Activated effector memory CD4-positive, alpha-beta T cell treated with Interleukin-2 at 50 U/mL for 16 hours (primary cell): ENCODE measurements around the gene SCN7A.
"Not testable (repeated sequence)": the region's sequence is repeated elsewhere in the genome, so short reads cannot be mapped to it uniquely, and the experiment has no call there.

ENCODE experiments used
- DNase-seq: peaks from one replicate; pipeline ENCODE4 v3.0.0-alpha.2; 2020

The SCN7A gene

DNA sequence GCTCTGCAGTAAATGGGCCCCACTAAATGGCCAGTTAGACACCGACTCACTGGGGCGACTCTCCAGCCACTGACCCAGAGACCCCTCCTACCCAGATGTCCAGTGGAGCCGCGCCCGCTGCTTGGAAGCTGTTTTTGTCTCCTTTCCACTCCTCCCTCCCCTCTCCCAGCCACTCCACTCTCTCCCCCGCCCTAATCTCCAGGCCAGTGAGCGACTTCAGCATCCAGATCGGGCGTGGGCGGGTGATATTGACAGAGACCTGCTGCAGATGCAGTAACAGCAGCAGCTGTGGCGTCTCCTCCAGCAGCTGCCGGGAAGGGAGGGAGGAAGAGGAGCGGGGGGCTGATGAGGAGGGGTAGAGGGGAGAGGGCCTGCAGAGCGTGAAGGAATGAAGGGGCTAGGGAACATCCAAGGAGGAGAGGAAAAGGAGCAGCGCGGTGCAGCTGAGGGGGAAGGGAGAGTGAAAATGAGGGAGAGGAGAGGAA lies at the start of gene SCN7A:
Gene SCN7A, minus strand, starts transcription at position 110 of the 485 bp plus-strand sequence. CDS start 16,553 bp downstream, outside the sequence.
- no peak for DNase-seq

DNA sequence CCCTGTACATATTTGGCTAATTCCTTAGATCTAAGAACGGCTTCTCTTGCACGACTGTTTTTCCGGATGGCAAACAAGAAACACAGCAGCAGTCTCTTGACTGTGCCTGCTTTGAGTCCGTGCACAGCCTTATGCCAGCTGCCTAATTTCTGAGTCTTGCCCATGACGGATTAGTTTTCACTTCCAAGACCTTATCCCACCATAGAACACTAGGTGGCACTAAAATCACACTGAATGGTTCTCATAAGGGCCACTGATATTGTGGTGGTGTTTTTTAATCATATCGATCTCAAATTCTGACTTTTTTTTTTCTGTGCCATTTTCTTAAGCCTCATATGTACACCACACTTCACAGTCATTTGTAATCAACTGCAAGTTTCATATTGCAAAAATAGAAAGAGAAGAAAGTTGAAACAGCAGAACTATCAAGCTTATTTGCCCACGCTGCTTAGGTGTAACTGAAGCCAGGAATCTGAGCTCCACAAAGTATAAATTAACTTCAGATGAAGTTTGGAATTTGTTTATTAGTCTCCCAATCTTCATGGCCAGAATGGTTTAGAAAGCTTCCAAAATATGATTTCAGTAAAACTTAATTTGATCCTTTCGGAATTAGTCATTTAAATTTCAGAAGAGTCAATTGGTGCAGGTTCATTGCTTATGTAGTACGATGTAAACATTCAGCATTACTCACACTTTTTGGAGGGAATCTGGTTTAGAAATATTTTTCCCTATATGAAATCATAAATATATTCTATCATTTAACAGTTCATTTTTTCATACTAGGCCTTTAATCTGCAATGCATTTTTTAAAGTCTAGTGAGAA lies 45.5 kb upstream of the SCN7A start:
- no peak for DNase-seq

DNA sequence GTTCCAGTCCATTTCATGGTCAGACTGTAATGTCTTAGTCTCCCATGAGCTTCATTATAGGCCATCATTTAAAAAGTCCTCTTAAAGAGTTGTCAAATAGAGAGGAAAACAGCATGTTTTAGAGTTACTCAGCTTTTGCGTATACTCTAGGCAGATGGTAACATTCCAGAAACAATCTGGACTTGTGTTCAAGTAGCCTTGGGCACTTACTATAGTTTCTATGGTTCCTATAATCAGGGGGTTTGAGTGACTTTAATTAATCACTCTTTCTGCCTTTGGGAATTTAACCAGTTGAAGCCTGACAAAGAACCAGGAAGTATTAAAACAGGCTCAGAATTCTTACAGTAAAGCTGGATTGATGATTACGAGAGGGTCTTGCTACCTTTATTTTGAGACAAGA lies 42.1 kb upstream of the SCN7A start:
- no peak for DNase-seq

DNA sequence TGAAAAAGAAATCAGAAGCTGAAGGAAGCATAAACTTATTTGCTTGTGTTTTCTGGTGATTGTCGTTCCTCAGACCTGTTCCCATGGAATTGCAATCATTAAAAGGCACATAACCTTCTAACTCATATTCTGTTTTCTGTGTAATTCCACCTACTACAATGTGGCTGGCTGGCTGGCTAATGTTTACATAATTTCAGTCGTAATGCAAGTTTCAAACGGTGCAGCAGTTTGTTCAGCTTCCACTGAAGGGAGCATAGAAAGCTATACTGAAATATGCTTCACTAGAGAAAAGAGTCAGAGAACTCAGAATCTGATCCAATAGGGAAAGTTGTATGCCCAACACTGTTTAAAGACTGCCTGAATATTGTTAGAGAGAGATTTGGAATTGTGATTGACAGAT lies 27.1 kb upstream of the SCN7A start:
- no peak for DNase-seq

DNA sequence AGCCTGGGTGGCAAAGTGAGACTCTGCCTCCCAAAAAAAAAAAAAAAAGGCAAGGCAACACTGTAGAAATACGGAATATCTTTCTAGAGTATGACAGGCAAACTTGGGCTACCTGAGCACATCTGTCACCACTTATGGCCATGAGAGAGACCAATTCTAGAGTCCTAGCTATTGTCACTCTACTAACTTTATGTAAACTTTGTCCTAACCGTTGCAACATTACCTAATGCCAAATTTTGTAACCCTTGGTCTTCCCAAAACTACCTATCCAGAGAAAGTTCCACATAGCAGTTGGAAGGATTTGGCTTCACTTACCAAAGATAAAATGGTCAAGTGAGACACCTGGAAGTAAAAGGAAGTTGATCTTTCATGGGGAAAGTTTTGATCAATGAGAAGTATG lies 26.6 kb upstream of the SCN7A start:
- DNase-seq: no peak

DNA sequence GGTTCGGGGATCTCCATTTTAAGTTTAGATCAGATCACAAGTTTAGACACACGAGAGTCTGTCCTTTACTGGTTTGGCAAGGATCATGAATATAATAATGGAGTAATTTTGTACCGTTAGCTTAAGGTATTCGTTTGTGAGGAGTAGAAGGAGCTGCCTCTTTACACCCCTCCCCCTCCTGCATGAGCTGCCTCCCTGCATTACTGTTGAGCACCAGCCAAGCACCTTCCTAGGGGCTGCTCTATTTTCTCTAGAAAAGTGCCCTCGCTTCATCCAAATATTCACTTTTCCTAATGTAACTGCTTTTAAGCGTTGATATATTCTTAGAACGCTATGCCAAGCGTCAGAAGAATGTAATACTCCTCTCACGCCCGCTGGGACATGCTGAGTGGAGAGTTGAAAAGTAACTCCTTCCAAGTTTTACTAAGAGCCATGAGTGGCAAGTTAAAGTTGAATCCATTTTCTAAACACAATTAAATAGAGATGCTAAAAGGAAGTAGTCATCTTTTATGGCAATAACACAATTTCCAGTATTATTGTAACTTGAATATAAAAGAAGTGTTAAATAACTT lies 25.4 kb upstream of the SCN7A start:
- DNase-seq: no peak

DNA sequence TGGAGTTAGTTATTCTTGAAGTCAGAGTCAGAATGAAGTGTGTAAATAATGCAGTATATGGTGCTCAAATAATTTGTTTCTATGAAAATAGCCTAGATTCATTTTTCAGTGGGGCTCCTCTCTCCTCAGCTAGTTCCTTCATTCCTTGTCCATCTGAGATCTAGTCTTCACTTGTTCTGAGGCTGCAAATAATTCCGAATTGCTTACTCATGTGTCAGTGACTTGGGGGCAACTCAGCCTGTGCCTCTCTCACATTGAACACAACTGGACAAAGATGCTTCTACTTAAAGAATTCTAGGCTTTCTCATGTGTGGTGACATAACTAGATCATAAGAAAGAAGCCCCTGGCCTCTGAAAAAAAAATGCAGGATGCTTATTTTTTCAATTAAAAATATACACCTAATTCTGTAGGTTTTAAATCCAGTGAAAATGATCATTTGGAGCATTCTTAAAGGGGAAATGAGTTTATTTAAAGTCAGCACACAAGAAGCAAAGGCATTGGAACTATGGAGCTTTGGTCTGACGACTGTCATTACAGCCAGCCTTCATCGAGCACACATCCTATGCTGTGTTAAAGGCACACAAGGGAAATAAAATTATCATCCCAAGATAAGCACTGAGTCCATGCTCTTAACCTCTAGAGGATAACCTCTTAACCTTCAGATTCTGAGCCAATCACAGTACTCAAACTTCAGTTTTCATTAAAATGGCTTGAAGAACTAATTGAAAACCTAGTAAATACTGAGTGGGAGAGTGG lies 24.8 kb upstream of the SCN7A start:
- no peak for DNase-seq

DNA sequence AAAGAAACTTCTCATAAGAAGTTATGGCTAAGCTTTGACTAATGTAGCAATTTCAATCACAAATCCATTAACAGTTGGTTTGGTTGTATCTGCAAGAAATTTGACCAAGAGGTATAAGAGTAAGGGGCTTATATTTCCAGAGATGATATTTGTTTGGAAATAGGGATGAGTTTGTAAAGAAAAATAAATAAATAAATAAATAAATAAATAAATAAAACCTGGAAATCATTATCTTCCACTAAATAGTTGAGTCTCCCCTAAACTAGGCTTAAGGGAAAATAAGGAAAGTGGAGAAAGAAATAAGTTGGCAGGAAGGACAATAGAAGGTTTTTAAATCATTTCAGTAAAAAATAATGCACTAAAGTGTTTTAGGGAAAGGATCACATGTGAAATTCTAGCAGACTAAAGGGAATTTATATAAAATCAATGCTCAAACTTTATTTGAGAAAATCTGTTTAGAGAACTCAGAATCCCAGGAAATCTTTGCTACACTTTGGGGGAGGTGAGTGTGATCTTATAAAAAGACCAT lies 23.5 kb upstream of the SCN7A start:
- no peak for DNase-seq

DNA sequence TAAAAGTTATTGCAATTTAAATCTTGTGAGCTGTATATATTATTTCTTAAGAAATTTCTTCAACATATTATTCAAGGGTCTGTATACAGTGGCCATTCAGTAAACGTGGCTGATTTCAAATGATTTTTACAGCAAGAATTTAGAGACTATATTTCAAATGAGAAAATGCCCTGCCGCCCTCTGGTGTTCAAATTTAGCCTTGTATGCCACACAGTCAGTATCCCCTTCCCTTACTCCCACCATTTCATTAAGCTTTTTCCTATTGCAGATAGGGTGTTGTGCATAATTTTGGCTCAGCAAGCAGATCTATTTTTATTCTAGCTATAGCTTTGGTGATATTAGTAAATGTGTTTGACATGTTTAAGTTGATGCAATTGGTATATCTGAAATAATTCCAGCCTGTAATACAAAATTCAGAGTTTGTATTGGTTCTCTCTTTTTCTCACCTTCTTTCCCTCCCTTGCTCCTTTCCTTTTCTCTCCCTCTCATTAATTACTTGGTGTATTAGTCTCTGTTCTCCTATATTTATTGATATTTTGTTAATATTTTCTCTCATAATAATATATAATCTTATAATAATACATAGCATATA lies 22.8 kb upstream of the SCN7A start:
- DNase-seq: no peak

DNA sequence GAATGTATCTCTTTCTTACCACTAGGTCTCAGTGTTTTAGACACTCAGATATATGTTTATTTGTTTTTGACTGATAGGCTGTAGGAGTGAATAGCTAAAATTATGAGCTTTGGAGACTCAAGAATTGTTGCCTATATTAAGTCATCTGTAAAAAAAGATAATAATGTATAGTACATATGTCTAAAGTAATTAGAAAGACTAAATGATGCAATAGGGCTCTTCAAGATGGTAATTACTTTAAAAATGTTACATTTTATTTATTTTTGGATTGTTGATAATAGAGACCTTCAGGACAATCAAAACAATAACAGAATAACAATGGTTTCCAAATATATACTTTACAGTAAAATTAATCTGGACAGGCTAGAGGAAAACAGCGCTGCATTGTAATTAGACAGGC lies 19.9 kb upstream of the SCN7A start:
- no peak for DNase-seq

DNA sequence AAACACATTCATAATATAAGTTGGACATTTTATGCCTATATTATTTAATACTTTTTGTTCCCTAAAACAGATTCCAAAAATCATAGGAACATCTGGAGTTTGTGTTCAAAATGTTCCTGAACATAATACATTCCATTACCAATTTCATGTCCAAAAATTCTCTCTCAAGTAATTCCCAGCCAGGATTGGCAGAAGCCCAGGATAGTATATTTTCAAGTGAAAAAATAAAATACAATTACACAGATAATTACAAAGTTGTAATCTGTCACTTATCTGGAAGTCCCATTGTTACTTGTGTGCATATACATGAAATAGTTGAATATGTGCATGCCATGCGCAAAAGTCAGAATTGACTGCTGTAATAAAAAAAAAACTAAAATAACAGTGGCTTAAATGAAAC lies 5.2 kb upstream of the SCN7A start:
- DNase-seq: no peak

DNA sequence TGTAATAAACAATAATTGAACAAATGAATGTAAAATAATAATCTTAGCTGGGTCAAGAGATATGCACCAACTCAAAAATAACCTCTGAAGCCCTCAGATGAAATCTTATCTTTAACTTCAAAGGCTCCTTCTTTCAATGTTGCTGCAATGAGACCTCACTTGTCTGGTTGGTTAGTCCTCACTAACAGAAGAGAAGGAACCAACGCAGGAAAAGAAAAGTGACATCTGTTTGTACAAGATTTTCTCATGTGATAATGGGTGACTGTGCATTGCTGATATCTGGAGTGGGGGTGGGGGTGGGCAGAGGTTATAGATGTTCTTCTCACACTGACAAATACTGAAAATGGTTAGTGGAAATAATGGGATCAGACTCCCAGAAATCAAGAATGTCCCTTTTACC lies 2.6 kb downstream of the SCN7A start:
- no peak for DNase-seq

DNA sequence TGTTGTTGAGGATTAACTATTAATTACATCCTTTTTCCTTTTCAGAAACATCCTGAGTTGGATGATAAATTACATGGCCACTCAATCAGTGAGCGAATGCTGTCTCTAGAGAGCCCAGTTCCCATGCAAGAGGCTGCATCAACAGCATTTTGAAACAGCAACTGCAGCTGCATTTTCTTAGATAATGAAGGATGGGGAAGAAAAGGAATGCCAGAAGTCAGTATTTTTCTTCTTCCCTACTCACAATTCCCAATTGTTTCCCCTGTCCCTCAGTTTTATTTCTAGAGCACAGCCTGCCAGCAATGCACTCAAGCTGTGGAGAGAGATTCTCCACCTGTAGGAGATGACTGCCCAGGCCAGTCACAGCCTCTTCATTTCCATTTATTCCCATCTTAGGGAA lies 6.9 kb downstream of the SCN7A start:
- no peak for DNase-seq

DNA sequence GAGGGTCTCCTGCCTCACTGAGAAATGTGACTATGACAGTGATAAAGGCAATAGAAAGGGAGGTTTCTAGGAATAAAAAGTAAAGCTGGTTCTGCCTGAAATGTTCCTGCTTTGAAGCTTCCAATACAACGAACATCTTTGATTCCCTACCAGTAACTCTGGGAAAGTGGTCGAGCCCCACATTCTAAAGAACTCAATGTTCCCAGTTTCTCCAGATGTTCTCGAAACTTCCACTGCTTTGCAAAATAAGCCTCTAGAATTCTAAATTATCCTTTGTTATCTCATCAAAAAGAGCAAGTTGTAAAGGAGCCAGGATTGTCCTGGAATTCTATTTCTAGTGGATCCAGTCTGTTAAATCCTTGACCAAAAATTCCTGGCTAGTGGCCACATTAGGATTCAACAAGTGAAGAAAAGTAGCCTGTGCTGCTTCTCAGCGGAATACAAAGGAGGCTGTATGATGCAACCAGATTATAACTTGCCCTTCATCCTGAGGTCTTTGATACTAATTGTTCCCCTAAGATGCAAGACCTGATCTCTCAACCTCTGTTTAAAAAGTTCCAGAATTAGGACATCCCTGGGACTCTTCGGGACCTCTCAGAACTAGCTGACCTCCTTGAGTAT lies 8.4 kb downstream of the SCN7A start:
- DNase-seq: no peak

DNA sequence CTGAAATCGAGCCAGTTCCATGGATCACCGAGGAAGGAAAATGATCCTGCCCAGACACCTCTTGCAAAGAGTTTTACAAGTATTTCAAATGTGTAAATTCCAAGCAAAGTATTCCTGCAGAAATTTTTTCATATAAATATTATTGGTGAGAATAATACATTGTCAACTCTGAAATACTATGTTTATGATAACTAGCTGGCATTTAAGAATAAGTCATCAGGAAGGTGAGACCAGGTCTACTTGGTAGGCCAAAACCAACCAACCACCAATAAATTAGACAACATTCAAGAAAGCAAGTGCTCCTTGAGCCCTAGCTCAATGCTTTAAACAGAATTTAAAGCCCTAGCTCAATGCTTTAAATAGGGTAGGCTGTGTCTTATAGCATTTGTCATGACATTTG lies 21.7 kb downstream of the SCN7A start:
- DNase-seq: no peak

DNA sequence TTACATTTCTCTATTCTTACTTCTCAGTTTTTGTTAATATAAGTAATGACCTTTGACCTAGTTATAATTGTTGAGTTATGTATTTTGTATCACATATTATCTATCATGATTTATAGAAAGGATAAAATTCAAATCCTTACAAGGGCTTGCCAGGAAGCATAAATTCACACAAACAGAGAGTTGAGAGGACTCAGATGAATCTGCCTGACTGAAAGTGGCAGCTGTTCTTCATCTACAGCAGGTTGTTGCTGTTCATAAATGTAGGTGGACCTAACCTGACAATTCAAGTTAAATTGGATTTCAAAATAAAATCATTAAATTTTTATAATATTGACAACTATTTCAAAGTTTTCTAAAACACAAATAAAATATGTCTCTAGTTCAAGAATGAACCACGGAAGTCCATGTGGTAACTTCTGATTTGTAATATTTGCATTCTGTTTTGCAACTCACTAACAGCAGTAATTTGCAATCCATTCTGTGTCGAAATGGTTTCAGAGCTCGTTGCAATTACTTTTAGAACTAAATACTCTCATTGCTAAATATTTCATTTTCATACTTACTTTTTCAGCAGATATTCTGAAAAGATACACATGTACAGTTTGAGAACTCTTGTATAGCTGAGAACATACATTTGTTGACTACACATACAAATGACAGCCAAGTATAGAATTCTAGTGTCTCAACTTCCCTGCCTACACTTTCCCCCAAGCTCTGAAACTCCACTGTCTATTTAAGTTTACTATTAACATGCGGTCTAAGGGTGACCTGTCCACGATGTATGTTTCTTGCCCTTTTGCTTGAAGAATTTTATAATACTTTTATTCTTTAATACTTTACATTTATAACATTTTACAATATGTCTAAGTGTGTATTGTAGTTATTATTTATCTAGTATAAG lies 25.7 kb downstream of the SCN7A start:
- DNase-seq: no peak

DNA sequence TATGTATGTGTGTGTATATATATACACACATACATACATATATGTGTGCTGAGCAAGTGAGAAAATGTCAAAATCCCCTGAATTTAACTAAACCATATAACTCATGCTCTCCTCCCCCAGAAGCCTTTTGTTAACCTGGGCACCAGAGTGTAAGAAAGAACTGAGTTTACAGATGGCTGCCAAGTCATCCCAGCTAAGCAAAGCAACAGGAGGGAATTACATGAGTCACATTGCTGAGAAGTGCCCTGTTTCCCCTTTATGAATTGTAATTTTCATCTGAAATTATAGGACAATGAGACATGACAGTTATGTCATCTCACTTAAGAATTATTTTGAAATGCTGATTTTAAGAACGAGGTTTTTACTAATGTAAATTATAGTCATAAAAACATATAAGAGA lies 29.9 kb downstream of the SCN7A start:
- no peak for DNase-seq

DNA sequence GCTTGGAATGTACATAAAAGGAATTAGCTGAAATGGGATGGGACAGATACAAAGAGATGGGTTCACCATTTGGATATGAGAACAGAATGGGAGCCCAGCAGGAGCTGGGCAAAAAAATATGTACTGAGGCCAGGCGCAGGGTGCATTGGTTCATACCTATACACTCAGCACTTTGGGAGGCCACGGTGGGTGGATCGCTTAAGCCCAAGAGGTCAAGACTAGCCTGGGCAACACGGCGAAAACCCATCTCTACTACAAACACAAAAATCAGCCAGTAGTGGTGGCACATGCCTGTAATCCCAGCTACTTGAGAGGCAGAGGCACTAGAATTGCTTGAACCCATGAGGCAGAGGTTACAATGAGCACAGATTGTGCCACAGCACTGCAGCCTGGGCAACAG lies 30.4 kb downstream of the SCN7A start:
- DNase-seq: no peak

DNA sequence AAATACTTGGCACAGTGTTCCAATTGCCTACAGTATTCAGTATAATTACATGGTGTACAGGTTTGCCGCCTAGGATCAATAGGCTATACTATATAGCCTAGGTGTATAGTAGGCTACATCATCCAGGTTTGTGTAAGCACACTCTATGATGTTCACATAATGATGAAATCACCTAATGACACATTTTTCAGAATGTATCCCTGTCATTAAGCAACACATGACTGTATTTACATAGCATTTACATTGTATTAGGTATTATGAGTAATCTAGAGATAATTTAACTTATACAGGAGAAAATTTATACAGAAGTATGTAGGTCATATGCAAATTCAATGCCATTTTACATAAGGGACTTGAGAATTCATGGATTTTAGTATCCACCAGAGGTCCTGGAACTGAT lies 35.4 kb downstream of the SCN7A start:
- DNase-seq: no peak

DNA sequence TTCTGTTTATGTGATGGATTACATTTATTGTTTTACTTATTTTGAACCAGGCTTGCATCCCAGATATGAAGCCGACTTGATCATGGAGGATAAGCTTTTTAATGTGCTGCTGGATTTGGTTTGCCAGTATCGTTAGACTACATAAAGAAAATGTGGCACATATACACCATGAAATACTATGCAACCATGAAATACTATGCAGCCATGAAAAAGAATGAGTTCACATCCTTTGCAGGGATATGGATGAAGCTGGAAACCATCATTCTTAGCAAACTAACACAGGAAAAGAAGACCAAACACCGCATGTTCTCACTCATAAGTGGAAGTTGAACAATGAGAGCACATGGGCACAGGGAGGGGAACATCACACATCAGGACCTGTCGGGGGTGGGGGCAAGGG lies 38.2 kb downstream of the SCN7A start:
- DNase-seq: not testable (repeated sequence)

DNA sequence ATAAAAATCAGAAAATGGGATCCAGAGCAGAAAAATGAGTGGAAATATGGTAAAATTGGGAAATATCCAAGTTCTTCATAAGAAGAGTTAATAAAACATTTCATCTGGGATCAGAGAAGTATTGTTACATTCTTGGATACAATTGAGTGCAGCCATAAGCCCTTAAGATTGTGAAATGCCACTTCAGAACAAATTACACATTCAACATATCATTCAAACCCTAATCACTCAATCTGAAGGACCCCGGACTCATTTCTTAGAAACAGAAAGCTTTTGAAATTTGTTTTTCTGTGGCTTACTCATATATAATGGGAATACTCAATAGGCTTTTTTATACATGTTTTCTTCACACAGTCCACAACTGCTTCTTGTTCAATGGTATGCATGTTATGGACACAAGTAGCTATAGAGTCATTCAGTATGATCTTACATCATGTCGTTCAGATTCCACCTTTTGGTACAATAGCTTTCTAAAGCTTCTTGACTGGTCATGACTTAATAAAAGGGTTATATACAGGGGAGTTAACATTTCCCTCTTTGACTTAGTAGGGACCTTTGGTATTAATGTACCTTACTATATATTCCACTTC lies 39.9 kb downstream of the SCN7A start:
- no peak for DNase-seq
